ENCODE measurements around the gene TMEM74B.

DNA sequence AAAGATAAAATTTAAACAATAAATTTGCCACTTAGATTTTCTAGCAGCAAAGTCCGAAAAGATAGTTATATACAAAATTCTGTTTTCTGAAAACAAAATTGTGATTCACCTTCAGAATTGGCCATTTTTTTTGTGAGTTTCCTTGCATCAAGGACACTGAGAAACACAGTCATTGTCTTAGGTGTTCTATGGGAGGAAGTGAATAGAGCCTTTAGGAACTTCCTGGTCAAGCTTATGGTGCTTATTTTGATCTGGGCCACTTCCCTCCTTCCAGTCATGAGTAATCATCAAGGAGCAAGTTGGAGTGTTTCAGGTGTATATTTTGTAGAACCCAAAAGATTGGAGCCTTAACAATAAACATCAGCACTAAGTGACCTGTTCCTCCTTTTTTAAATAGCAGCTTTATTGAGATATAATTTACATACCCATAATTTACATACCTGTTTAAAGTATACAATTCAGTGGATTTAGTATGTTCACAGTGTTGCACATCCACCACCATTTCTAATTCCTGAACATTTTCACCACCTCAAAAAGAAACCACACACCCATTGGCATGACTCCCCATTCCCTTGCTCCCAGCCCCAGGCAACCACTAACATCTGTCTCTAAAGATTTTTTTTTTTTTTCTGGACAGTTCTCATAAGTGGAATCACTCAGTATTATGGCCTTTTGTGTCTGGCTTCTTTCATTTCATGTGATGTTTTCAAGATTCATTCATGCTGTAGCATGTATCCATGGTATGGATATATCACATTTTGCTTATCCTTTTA lies 17.6 kb downstream of the TMEM74B start:
- TF ChIP-seq YY1 (IDR thresholded peaks at IDR 0.05): no peak
- TF ChIP-seq, protein P1, sequence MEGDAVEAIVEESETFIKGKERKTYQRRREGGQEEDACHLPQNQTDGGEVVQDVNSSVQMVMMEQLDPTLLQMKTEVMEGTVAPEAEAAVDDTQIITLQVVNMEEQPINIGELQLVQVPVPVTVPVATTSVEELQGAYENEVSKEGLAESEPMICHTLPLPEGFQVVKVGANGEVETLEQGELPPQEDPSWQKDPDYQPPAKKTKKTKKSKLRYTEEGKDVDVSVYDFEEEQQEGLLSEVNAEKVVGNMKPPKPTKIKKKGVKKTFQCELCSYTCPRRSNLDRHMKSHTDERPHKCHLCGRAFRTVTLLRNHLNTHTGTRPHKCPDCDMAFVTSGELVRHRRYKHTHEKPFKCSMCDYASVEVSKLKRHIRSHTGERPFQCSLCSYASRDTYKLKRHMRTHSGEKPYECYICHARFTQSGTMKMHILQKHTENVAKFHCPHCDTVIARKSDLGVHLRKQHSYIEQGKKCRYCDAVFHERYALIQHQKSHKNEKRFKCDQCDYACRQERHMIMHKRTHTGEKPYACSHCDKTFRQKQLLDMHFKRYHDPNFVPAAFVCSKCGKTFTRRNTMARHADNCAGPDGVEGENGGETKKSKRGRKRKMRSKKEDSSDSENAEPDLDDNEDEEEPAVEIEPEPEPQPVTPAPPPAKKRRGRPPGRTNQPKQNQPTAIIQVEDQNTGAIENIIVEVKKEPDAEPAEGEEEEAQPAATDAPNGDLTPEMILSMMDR (IDR thresholded peaks at IDR 0.05; ENCODE audit: low read depth, low read length, missing input control): no peak
- TF ChIP-seq, protein P2, sequence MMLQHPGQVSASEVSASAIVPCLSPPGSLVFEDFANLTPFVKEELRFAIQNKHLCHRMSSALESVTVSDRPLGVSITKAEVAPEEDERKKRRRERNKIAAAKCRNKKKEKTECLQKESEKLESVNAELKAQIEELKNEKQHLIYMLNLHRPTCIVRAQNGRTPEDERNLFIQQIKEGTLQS (IDR thresholded peaks at IDR 0.05): no peak
- TF ChIP-seq JUND (IDR thresholded peaks at IDR 0.05): no peak
- TF ChIP-seq RAD21 (IDR thresholded peaks at IDR 0.05): no peak
- TF ChIP-seq, protein P3, sequence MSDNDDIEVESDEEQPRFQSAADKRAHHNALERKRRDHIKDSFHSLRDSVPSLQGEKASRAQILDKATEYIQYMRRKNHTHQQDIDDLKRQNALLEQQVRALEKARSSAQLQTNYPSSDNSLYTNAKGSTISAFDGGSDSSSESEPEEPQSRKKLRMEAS (IDR thresholded peaks at IDR 0.05): no peak

Measured in liver (tissue), 3 donors.